ENCODE data around the gene ACACB.

GRCh38 chr12:109099431-109100020, 16.9 kb upstream of the ACACB start:
- TF ChIP-seq POLR2A (IDR thresholded peaks at IDR 0.05; ENCODE audit: low read depth, low read length) (no peak), TAF1 (IDR thresholded peaks at IDR 0.05; ENCODE audit: low read depth, low read length) (no peak), POLR2AphosphoS5 (IDR thresholded peaks at IDR 0.05; ENCODE audit: low read depth, low read length) (no peak), SPI1 (IDR thresholded peaks at IDR 0.05; ENCODE audit: low read depth, low read length) (no peak), PAX5 (IDR thresholded peaks at IDR 0.05; ENCODE audit: insufficient read depth, low read length, severe bottlenecking) (no peak), POU2F2 (IDR thresholded peaks at IDR 0.05; ENCODE audit: low read depth, low read length) (no peak)
